Measurements from ENCODE around the gene INTS11.

GRCh38 chr1:1347026-1347595 lies 22.7 kb upstream of the INTS11 start:
- TF ChIP-seq CTCF (IDR thresholded peaks at IDR 0.05 in 2 of 3, conservative IDR thresholded peaks at IDR 0.05 in 1 of 3; ENCODE audit: borderline replicate concordance in 1 of 3, insufficient read depth in 1 of 3, low read depth in 2 of 3, low read length in 2 of 3) (no peak), RAD21 (IDR thresholded peaks at IDR 0.05; ENCODE audit: low read depth) (no peak), CEBPB (IDR thresholded peaks at IDR 0.05; ENCODE audit: low read depth) (no peak), POLR2AphosphoS5 (IDR thresholded peaks at IDR 0.05; ENCODE audit: low read depth, low read length) (no peak), EZH2phosphoT487 (IDR thresholded peaks at IDR 0.05; ENCODE audit: borderline replicate concordance) (no peak), POLR2A (IDR thresholded peaks at IDR 0.05; ENCODE audit: borderline replicate concordance, extremely low read depth, insufficient read depth, insufficient read length) (no peak), ATF3 (IDR thresholded peaks at IDR 0.05) (no peak), ZBTB33 (IDR thresholded peaks at IDR 0.05; ENCODE audit: extremely low read depth, insufficient replicate concordance, low read length) (no peak)

Measured in HCT116 (cell line).